Breast epithelium (tissue), 4 donors: ENCODE results near the gene PTPRN2. TPM values are rescaled to one million over a fixed set of nuclear protein-coding genes. Genes with fewer than 3 reads are reported as not detected.

Experiments used
- DNase-seq, 2 donors: peaks; one replicate each; pipeline ENCODE4 v3.0.0-alpha.2; 2019; ENCODE audit warnings: low spot score in 2 of 2
- H3K27ac ChIP-seq, 2 donors: fragments of 200-600 bp; sonication (generic) in 1 of 2; one replicate each; pipeline ENCODE4 v1.5.1; 2016 to 2019; ENCODE audit warnings: mild to moderate bottlenecking in 1 of 2
- H3K27me3 ChIP-seq, 2 donors: fragments of 200-600 bp; sonication (generic) in 1 of 2; one replicate each; pipeline versions ENCODE4 v1.5.1 to v1.6.0; 2017 to 2019; ENCODE audit warnings: control low read depth in 1 of 2, mild to moderate bottlenecking in 1 of 2
- H3K36me3 ChIP-seq: fragments of 200-600 bp; one replicate; pipeline ENCODE4 v1.5.1; 2019
- H3K4me1 ChIP-seq, 2 donors: fragments of 200-600 bp; sonication (generic); one replicate each; pipeline ENCODE4 v1.5.1; 2016 to 2019; ENCODE audit warnings: control low read depth in 1 of 2
- H3K4me3 ChIP-seq, 3 donors: fragments of 200-600 bp; sonication (generic); 1 replicate in 2 of 3; 2 replicates in 1 of 3; pipeline ENCODE4 v1.5.1; 2016 to 2019; ENCODE audit warnings: mild to moderate bottlenecking in 3 of 3, moderate library complexity in 2 of 3
- H3K9me3 ChIP-seq, 2 donors: fragments of 200-600 bp; sonication (generic) in 1 of 2; one replicate each; pipeline ENCODE4 v1.5.1; 2016 to 2019; ENCODE audit warnings: control low read depth in 1 of 2
- CTCF ChIP-seq, 3 donors: fragments of 450-650 bp; IDR thresholded peaks; one replicate each; pipeline ENCODE4 v1.5.1; 2016 to 2017; ENCODE audit warnings: antibody characterized with exemption in 3 of 3, mild to moderate bottlenecking in 3 of 3, moderate library complexity in 3 of 3
- POLR2A ChIP-seq: fragments of 450-650 bp; IDR thresholded peaks from one replicate; pipeline ENCODE4 v1.6.1; 2016; ENCODE audit warnings: antibody characterized with exemption, mild to moderate bottlenecking, moderate library complexity
- POLR2AphosphoS5 ChIP-seq, 3 donors: sonication (generic); formaldehyde crosslinking; IDR thresholded peaks; one replicate each; pipeline ENCODE4 v1.6.1; 2017; ENCODE audit warnings: antibody characterized with exemption in 3 of 3
- intact Hi-C: fragments of 100-400 bp; cut with DNase I; formaldehyde crosslinking; loops from one replicate; pipeline ENCODE4 v1.15.1; 2023; ENCODE audit warnings: low total_unique reads
- total RNA-seq, 3 donors: library from RNA; depleted of rRNA; stranded (reverse); fragments of >200 nt; gene quantifications; one replicate each; pipeline ENCODE4 v1.1.0, GENCODE V29; 2016

The PTPRN2 gene
- total RNA-seq, 3 donors from 2014 or later = 1.6 to 2.2 (median 2.2) TPM

- no peaks in the 10 kb centered on the region for H3K36me3 ChIP-seq
- DNase-seq = no peak
- no peak overlapping the region for H3K27ac ChIP-seq
- peaks cover 0 to 13% of the 10 kb centered on the region in 2 donors for H3K27me3 ChIP-seq
- no peaks in the 10 kb centered on the region for H3K4me1 ChIP-seq
- H3K4me3 ChIP-seq = no peak overlapping the region
- no peak for TF ChIP-seq CTCF (IDR thresholded peaks at IDR 0.05)
- no peak for TF ChIP-seq POLR2AphosphoS5 (IDR thresholded peaks at IDR 0.05)
- no peak for TF ChIP-seq POLR2A
- intact Hi-C loops = no loop called here
- peaks cover 0 to 10% of the 10 kb centered on the region in 2 donors for H3K9me3 ChIP-seq
These were observed 111.2 kb downstream of the PTPRN2 start for GRCh38 chr7:158476331-158476932.

- Histone ChIP-seq H3K4me3 (no peak overlapping the region), H3K27me3 (peaks cover 0 to 13% of the 10 kb centered on the region in 2 donors), H3K4me1 (no peaks in the 10 kb centered on the region), H3K9me3 (peaks cover 0 to 2% of the 10 kb centered on the region in 2 donors), H3K36me3 (no peaks in the 10 kb centered on the region), H3K27ac (no peak overlapping the region)
- DNase-seq = no peak
- intact Hi-C loops = no loop called here
- TF ChIP-seq POLR2A = no peak
- TF ChIP-seq CTCF (IDR thresholded peaks at IDR 0.05) = no peak
- no peak for TF ChIP-seq POLR2AphosphoS5 (IDR thresholded peaks at IDR 0.05)
These were observed 112.0 kb downstream of the PTPRN2 start for GRCh38 chr7:158475679-158476052.

GRCh38 chr7:158475036-158475678, 112.5 kb downstream of the PTPRN2 start:
- Histone ChIP-seq H3K4me3 (no peak overlapping the region), H3K36me3 (no peaks in the 10 kb centered on the region), H3K9me3 (no peaks in the 10 kb centered on the region), H3K4me1 (no peaks in the 10 kb centered on the region), H3K27me3 (peaks cover 0 to 13% of the 10 kb centered on the region in 2 donors), H3K27ac (no peak overlapping the region)
- no peak for DNase-seq
- intact Hi-C loops = no loop called here
- TF ChIP-seq CTCF (IDR thresholded peaks at IDR 0.05) (no peak), POLR2A (no peak), POLR2AphosphoS5 (IDR thresholded peaks at IDR 0.05) (no peak)

GRCh38 chr7:158474488-158474887, 113.1 kb downstream of the PTPRN2 start:
- H3K9me3 ChIP-seq = no peaks in the 10 kb centered on the region
- no peak overlapping the region for H3K4me3 ChIP-seq
- no peak overlapping the region for H3K27ac ChIP-seq
- intact Hi-C loops = no loop called here
- H3K4me1 ChIP-seq = no peaks in the 10 kb centered on the region
- peaks cover 0 to 9% of the 10 kb centered on the region in 2 donors for H3K27me3 ChIP-seq
- DNase-seq = no peak
- TF ChIP-seq POLR2AphosphoS5 (IDR thresholded peaks at IDR 0.05) (no peak), CTCF (IDR thresholded peaks at IDR 0.05) (no peak), POLR2A (no peak)
- no peaks in the 10 kb centered on the region for H3K36me3 ChIP-seq

GRCh38 chr7:158473946-158474345, 113.7 kb downstream of the PTPRN2 start:
- no peaks in the 10 kb centered on the region for H3K9me3 ChIP-seq
- H3K36me3 ChIP-seq = no peaks in the 10 kb centered on the region
- H3K4me1 ChIP-seq = no peaks in the 10 kb centered on the region
- H3K27me3 ChIP-seq = peaks cover 0 to 9% of the 10 kb centered on the region in 2 donors
- no peak overlapping the region for H3K4me3 ChIP-seq
- TF ChIP-seq POLR2AphosphoS5 (IDR thresholded peaks at IDR 0.05) = no peak
- TF ChIP-seq POLR2A = no peak
- TF ChIP-seq CTCF (IDR thresholded peaks at IDR 0.05) = no peak
- H3K27ac ChIP-seq = no peak overlapping the region
- no peak for DNase-seq
- intact Hi-C loops = no loop called here
